ENCODE measurements around the gene LAMA3.

DNA sequence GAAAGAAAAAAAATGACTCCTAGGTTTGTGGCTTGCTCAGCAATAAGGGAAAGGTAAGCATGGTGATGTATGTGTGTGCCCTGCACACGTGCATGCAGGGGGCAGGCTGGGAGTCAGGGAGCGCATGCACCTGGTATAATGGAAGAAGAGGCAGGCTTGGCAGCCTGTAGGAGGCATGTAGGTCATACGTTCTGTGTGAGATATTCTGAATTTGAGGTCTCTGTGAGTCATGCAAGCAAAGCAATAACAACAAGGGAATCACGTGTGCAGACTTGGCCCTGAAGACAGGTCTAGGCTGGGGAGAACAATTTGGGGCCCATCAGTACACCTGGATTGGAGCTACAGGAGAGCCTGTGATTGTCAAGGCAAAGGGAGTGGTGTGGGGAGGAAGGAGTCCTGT lies 230.8 kb downstream of the LAMA3 start:
- TF ChIP-seq ZNF331 (CRISPR knock-in tag; IDR thresholded peaks at IDR 0.05; ENCODE audit: low read depth) (no peak), POLR2AphosphoS5 (IDR thresholded peaks at IDR 0.05; ENCODE audit: low read depth) (no peak), EZH2 (IDR thresholded peaks at IDR 0.05; ENCODE audit: low read depth, unreplicated experiment) (no peak), CREB1 (CRISPR knock-in tag; IDR thresholded peaks at IDR 0.05; ENCODE audit: low read depth) (no peak), JUNB (IDR thresholded peaks at IDR 0.05; ENCODE audit: unreplicated experiment) (no peak), NANOG (IDR thresholded peaks at IDR 0.05; ENCODE audit: borderline replicate concordance) (no peak)
- TF ChIP-seq, protein P1, sequence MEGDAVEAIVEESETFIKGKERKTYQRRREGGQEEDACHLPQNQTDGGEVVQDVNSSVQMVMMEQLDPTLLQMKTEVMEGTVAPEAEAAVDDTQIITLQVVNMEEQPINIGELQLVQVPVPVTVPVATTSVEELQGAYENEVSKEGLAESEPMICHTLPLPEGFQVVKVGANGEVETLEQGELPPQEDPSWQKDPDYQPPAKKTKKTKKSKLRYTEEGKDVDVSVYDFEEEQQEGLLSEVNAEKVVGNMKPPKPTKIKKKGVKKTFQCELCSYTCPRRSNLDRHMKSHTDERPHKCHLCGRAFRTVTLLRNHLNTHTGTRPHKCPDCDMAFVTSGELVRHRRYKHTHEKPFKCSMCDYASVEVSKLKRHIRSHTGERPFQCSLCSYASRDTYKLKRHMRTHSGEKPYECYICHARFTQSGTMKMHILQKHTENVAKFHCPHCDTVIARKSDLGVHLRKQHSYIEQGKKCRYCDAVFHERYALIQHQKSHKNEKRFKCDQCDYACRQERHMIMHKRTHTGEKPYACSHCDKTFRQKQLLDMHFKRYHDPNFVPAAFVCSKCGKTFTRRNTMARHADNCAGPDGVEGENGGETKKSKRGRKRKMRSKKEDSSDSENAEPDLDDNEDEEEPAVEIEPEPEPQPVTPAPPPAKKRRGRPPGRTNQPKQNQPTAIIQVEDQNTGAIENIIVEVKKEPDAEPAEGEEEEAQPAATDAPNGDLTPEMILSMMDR (conservative IDR thresholded peaks at IDR 0.05; ENCODE audit: low read depth in 2 of 2): no peak
- TF ChIP-seq, protein P2, sequence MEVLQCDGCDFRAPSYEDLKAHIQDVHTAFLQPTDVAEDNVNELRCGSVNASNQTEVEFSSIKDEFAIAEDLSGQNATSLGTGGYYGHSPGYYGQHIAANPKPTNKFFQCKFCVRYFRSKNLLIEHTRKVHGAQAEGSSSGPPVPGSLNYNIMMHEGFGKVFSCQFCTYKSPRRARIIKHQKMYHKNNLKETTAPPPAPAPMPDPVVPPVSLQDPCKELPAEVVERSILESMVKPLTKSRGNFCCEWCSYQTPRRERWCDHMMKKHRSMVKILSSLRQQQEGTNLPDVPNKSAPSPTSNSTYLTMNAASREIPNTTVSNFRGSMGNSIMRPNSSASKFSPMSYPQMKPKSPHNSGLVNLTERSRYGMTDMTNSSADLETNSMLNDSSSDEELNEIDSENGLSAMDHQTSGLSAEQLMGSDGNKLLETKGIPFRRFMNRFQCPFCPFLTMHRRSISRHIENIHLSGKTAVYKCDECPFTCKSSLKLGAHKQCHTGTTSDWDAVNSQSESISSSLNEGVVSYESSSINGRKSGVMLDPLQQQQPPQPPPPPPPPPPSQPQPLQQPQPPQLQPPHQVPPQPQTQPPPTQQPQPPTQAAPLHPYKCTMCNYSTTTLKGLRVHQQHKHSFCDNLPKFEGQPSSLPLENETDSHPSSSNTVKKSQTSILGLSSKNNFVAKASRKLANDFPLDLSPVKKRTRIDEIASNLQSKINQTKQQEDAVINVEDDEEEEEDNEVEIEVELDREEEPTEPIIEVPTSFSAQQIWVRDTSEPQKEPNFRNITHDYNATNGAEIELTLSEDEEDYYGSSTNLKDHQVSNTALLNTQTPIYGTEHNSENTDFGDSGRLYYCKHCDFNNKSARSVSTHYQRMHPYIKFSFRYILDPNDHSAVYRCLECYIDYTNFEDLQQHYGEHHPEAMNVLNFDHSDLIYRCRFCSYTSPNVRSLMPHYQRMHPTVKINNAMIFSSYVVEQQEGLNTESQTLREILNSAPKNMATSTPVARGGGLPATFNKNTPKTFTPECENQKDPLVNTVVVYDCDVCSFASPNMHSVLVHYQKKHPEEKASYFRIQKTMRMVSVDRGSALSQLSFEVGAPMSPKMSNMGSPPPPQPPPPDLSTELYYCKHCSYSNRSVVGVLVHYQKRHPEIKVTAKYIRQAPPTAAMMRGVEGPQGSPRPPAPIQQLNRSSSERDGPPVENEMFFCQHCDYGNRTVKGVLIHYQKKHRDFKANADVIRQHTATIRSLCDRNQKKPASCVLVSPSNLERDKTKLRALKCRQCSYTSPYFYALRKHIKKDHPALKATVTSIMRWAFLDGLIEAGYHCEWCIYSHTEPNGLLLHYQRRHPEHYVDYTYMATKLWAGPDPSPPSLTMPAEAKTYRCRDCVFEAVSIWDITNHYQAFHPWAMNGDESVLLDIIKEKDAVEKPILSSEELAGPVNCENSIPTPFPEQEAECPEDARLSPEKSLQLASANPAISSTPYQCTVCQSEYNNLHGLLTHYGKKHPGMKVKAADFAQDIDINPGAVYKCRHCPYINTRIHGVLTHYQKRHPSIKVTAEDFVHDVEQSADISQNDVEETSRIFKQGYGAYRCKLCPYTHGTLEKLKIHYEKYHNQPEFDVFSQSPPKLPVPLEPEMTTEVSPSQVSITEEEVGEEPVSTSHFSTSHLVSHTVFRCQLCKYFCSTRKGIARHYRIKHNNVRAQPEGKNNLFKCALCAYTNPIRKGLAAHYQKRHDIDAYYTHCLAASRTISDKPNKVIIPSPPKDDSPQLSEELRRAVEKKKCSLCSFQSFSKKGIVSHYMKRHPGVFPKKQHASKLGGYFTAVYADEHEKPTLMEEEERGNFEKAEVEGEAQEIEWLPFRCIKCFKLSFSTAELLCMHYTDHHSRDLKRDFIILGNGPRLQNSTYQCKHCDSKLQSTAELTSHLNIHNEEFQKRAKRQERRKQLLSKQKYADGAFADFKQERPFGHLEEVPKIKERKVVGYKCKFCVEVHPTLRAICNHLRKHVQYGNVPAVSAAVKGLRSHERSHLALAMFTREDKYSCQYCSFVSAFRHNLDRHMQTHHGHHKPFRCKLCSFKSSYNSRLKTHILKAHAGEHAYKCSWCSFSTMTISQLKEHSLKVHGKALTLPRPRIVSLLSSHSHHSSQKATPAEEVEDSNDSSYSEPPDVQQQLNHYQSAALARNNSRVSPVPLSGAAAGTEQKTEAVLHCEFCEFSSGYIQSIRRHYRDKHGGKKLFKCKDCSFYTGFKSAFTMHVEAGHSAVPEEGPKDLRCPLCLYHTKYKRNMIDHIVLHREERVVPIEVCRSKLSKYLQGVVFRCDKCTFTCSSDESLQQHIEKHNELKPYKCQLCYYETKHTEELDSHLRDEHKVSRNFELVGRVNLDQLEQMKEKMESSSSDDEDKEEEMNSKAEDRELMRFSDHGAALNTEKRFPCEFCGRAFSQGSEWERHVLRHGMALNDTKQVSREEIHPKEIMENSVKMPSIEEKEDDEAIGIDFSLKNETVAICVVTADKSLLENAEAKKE (CRISPR knock-in tag; IDR thresholded peaks at IDR 0.05): no peak
- TF ChIP-seq, protein P3, sequence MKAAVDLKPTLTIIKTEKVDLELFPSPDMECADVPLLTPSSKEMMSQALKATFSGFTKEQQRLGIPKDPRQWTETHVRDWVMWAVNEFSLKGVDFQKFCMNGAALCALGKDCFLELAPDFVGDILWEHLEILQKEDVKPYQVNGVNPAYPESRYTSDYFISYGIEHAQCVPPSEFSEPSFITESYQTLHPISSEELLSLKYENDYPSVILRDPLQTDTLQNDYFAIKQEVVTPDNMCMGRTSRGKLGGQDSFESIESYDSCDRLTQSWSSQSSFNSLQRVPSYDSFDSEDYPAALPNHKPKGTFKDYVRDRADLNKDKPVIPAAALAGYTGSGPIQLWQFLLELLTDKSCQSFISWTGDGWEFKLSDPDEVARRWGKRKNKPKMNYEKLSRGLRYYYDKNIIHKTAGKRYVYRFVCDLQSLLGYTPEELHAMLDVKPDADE (IDR thresholded peaks at IDR 0.05): no peak
- TF ChIP-seq, protein P4, sequence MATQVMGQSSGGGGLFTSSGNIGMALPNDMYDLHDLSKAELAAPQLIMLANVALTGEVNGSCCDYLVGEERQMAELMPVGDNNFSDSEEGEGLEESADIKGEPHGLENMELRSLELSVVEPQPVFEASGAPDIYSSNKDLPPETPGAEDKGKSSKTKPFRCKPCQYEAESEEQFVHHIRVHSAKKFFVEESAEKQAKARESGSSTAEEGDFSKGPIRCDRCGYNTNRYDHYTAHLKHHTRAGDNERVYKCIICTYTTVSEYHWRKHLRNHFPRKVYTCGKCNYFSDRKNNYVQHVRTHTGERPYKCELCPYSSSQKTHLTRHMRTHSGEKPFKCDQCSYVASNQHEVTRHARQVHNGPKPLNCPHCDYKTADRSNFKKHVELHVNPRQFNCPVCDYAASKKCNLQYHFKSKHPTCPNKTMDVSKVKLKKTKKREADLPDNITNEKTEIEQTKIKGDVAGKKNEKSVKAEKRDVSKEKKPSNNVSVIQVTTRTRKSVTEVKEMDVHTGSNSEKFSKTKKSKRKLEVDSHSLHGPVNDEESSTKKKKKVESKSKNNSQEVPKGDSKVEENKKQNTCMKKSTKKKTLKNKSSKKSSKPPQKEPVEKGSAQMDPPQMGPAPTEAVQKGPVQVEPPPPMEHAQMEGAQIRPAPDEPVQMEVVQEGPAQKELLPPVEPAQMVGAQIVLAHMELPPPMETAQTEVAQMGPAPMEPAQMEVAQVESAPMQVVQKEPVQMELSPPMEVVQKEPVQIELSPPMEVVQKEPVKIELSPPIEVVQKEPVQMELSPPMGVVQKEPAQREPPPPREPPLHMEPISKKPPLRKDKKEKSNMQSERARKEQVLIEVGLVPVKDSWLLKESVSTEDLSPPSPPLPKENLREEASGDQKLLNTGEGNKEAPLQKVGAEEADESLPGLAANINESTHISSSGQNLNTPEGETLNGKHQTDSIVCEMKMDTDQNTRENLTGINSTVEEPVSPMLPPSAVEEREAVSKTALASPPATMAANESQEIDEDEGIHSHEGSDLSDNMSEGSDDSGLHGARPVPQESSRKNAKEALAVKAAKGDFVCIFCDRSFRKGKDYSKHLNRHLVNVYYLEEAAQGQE (IDR thresholded peaks at IDR 0.05; ENCODE audit: unreplicated experiment): no peak
